ENCODE data around the gene ZNF521. TPM values are rescaled to one million over a fixed set of nuclear protein-coding genes. Genes with fewer than 3 reads are reported as not detected.

The ZNF521 gene
- total and polyA plus RNA-seq, 4 donors = 0.50 to 3.7 (median 1.5) TPM

DNA sequence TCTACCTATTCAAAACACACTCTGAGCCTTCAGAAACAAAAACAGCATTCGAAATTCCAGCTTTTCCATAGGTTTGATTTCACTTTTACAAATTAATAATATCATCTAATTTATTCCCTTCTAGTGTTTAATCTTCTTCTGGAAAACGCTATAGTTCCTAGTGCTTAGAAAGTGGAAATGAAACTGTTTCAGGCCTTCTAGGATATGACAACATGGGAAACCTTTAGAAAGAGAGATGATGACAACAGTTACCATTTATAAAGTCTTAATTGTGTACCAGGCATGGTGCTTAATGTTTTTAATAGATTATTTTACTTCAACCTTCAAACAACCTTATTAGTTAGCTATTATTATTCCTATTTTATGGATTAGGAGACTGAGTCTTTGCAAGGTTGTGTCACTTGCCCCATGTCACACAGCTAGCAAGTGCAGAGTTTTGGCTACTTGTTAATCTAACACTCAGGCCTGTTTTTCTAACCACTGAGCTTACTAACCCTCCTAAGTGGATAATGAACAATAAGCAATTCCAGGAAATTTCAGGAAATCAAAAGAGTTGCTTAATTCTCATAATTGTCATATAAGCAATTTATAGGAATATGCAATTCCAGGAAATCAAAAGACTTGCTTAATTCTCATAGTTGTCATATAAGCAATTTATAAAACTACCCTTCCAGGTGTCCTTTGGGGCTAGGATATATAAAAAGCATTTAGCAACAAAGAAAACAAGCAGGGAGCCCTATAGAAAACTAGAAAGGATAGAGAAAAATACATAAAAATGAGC, 206.0 kb downstream of the ZNF521 start:
- no peaks in the 10 kb centered on the region for H3K4me1 ChIP-seq (ENCODE audit: control insufficient read depth in 4 of 4, insufficient read depth in 4 of 4, low read length in 3 of 4)
- H3K27ac ChIP-seq (ENCODE audit: low read depth in 1 of 2, low read length in 2 of 2) = no peak overlapping the region
- no peaks in the 10 kb centered on the region for H3K36me3 ChIP-seq (ENCODE audit: control insufficient read depth in 4 of 4, insufficient read depth in 3 of 4, low read depth in 1 of 4, low read length in 3 of 4)
- WGBS = 56% methylated on average over 2 of the region's 2 CpGs
- DNase-seq (ENCODE audit: low spot score) = no peak
- H3K27me3 ChIP-seq (ENCODE audit: control insufficient read depth in 4 of 4, insufficient read depth in 4 of 4, low read length in 3 of 4) = no peaks in the 10 kb centered on the region
- no peak overlapping the region for H3K4me3 ChIP-seq (ENCODE audit: low read depth in 1 of 3, low read length in 3 of 3)
- no peak overlapping the region for H3K9ac ChIP-seq (ENCODE audit: low read depth in 1 of 2, low read length in 2 of 2)
- no peaks in the 10 kb centered on the region for H3K9me3 ChIP-seq (ENCODE audit: control insufficient read depth in 4 of 4, low read length in 3 of 4)
- no peak for TF ChIP-seq FOXA1 (IDR thresholded peaks at IDR 0.05)
- TF ChIP-seq, protein P1, sequence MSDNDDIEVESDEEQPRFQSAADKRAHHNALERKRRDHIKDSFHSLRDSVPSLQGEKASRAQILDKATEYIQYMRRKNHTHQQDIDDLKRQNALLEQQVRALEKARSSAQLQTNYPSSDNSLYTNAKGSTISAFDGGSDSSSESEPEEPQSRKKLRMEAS (IDR thresholded peaks at IDR 0.05) = no peak
- no peak for TF ChIP-seq TAF1 (conservative IDR thresholded peaks at IDR 0.05)
- no peak for TF ChIP-seq RXRA (IDR thresholded peaks at IDR 0.05)
- TF ChIP-seq, protein P2, sequence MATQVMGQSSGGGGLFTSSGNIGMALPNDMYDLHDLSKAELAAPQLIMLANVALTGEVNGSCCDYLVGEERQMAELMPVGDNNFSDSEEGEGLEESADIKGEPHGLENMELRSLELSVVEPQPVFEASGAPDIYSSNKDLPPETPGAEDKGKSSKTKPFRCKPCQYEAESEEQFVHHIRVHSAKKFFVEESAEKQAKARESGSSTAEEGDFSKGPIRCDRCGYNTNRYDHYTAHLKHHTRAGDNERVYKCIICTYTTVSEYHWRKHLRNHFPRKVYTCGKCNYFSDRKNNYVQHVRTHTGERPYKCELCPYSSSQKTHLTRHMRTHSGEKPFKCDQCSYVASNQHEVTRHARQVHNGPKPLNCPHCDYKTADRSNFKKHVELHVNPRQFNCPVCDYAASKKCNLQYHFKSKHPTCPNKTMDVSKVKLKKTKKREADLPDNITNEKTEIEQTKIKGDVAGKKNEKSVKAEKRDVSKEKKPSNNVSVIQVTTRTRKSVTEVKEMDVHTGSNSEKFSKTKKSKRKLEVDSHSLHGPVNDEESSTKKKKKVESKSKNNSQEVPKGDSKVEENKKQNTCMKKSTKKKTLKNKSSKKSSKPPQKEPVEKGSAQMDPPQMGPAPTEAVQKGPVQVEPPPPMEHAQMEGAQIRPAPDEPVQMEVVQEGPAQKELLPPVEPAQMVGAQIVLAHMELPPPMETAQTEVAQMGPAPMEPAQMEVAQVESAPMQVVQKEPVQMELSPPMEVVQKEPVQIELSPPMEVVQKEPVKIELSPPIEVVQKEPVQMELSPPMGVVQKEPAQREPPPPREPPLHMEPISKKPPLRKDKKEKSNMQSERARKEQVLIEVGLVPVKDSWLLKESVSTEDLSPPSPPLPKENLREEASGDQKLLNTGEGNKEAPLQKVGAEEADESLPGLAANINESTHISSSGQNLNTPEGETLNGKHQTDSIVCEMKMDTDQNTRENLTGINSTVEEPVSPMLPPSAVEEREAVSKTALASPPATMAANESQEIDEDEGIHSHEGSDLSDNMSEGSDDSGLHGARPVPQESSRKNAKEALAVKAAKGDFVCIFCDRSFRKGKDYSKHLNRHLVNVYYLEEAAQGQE (IDR thresholded peaks at IDR 0.05) = no peak
- TF ChIP-seq, protein P3, sequence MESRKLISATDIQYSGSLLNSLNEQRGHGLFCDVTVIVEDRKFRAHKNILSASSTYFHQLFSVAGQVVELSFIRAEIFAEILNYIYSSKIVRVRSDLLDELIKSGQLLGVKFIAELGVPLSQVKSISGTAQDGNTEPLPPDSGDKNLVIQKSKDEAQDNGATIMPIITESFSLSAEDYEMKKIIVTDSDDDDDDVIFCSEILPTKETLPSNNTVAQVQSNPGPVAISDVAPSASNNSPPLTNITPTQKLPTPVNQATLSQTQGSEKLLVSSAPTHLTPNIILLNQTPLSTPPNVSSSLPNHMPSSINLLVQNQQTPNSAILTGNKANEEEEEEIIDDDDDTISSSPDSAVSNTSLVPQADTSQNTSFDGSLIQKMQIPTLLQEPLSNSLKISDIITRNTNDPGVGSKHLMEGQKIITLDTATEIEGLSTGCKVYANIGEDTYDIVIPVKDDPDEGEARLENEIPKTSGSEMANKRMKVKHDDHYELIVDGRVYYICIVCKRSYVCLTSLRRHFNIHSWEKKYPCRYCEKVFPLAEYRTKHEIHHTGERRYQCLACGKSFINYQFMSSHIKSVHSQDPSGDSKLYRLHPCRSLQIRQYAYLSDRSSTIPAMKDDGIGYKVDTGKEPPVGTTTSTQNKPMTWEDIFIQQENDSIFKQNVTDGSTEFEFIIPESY (IDR thresholded peaks at IDR 0.05) = no peak
- no peak for TF ChIP-seq JUND (IDR thresholded peaks at IDR 0.05)
- TF ChIP-seq, protein P4, sequence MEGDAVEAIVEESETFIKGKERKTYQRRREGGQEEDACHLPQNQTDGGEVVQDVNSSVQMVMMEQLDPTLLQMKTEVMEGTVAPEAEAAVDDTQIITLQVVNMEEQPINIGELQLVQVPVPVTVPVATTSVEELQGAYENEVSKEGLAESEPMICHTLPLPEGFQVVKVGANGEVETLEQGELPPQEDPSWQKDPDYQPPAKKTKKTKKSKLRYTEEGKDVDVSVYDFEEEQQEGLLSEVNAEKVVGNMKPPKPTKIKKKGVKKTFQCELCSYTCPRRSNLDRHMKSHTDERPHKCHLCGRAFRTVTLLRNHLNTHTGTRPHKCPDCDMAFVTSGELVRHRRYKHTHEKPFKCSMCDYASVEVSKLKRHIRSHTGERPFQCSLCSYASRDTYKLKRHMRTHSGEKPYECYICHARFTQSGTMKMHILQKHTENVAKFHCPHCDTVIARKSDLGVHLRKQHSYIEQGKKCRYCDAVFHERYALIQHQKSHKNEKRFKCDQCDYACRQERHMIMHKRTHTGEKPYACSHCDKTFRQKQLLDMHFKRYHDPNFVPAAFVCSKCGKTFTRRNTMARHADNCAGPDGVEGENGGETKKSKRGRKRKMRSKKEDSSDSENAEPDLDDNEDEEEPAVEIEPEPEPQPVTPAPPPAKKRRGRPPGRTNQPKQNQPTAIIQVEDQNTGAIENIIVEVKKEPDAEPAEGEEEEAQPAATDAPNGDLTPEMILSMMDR (IDR thresholded peaks at IDR 0.05; ENCODE audit: low read depth, low read length, missing input control) = no peak
- TF ChIP-seq, protein P5, sequence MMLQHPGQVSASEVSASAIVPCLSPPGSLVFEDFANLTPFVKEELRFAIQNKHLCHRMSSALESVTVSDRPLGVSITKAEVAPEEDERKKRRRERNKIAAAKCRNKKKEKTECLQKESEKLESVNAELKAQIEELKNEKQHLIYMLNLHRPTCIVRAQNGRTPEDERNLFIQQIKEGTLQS (IDR thresholded peaks at IDR 0.05) = no peak
- no peak for TF ChIP-seq GABPA (IDR thresholded peaks at IDR 0.05 in 1 of 2, conservative IDR thresholded peaks at IDR 0.05 in 1 of 2)
- no peak for TF ChIP-seq RAD21 (IDR thresholded peaks at IDR 0.05)
- no peak for TF ChIP-seq HNF4A (conservative IDR thresholded peaks at IDR 0.05)
- TF ChIP-seq HNF4G (IDR thresholded peaks at IDR 0.05) = no peak
- TF ChIP-seq SP1 (IDR thresholded peaks at IDR 0.05) = no peak
- TF ChIP-seq NR2F2 (IDR thresholded peaks at IDR 0.05) = no peak
- no peak for TF ChIP-seq EGR1 (IDR thresholded peaks at IDR 0.05; ENCODE audit: low read depth in 2 of 2)
- TF ChIP-seq FOXA2 (IDR thresholded peaks at IDR 0.05) = no peak
